WTC11 (cell line): Measurements from ENCODE around the gene OR9Q2. TPM values are rescaled to one million over a fixed set of nuclear protein-coding genes. Genes with fewer than 3 reads are reported as not detected.

Experiments
- total RNA-seq: library from RNA; stranded (reverse); gene quantifications from 3 replicates; pipeline ENCODE4 v1.2.3, GENCODE V29; 2021

OR9Q2 gene
- total RNA-seq, 1 experiment from 2014 or later: not detected

Other genes starting within 250 kb of the OR9Q2 start
- gene OR9Q1, start 165.2 kb upstream of the OR9Q2 start, total RNA-seq: not detected in 3 replicates
- not detected in 3 replicates for gene OR6Q1, start 158.1 kb upstream of the OR9Q2 start, total RNA-seq
- not detected in 3 replicates for gene OR9I1, start 63.5 kb upstream of the OR9Q2 start, total RNA-seq
- gene OR1S2, start 15.1 kb downstream of the OR9Q2 start, total RNA-seq: not detected in 3 replicates
- gene OR1S1, start 23.6 kb downstream of the OR9Q2 start, total RNA-seq: not detected in 3 replicates
- not detected in 3 replicates for gene OR10Q1, start 39.8 kb downstream of the OR9Q2 start, total RNA-seq
- not detected in 3 replicates for gene OR10W1, start 79.2 kb downstream of the OR9Q2 start, total RNA-seq
- gene OR5B17, start 170.0 kb downstream of the OR9Q2 start, total RNA-seq: not detected in 3 replicates
- gene OR5B3, start 217.8 kb downstream of the OR9Q2 start, total RNA-seq: not detected in 3 replicates
- gene OR5B2, start 239.1 kb downstream of the OR9Q2 start, total RNA-seq: not detected in 3 replicates